HG02763 (cell line): ENCODE results near the gene MEIS1.

Source experiments
- ATAC-seq: cut with Tn5 transposase; IDR thresholded peaks from one replicate; pipeline ENCODE4 v1.9.1; 2021; ENCODE audit warnings: mild to moderate bottlenecking, moderate library complexity; ENCODE audit not compliant: unreplicated experiment

MEIS1 gene

GRCh38 chr2:66443186-66443978, 8.5 kb downstream of the MEIS1 start:
- no peak for ATAC-seq

- no peak for ATAC-seq
Measured at GRCh38 chr2:66443979-66444861, 9.3 kb downstream of the MEIS1 start.

GRCh38 chr2:66445076-66445924, 10.4 kb downstream of the MEIS1 start:
- no peak for ATAC-seq

- no peak for ATAC-seq
Measured at GRCh38 chr2:66445925-66446871, 11.3 kb downstream of the MEIS1 start.

GRCh38 chr2:66446941-66447340, 12.0 kb downstream of the MEIS1 start:
- ATAC-seq: no peak

- no peak for ATAC-seq
Measured at GRCh38 chr2:66447677-66448076, 12.8 kb downstream of the MEIS1 start.

GRCh38 chr2:66448136-66448991, 13.4 kb downstream of the MEIS1 start:
- no peak for ATAC-seq

- no peak for ATAC-seq
Measured at GRCh38 chr2:66452214-66452613, 17.3 kb downstream of the MEIS1 start.

- no peak for ATAC-seq
Measured at GRCh38 chr2:66452917-66453316, 18.0 kb downstream of the MEIS1 start.

GRCh38 chr2:66455490-66455889, 20.6 kb downstream of the MEIS1 start:
- ATAC-seq: no peak

GRCh38 chr2:66456183-66457041, 21.5 kb downstream of the MEIS1 start:
- no peak for ATAC-seq

- no peak for ATAC-seq
Measured at GRCh38 chr2:66457545-66457944, 22.6 kb downstream of the MEIS1 start.

GRCh38 chr2:66460031-66460430, 25.1 kb downstream of the MEIS1 start:
- no peak for ATAC-seq

- no peak for ATAC-seq
Measured at GRCh38 chr2:66461001-66461663, 26.2 kb downstream of the MEIS1 start.

GRCh38 chr2:66461664-66462500, 27.0 kb downstream of the MEIS1 start:
- no peak for ATAC-seq

- no peak for ATAC-seq
Measured at GRCh38 chr2:66462501-66462825, 27.5 kb downstream of the MEIS1 start.

GRCh38 chr2:66463206-66463755, 28.4 kb downstream of the MEIS1 start:
- ATAC-seq: no peak
